H1 (cell line): ENCODE results near the gene SNX13. TPM values are rescaled to one million over a fixed set of nuclear protein-coding genes. Genes with fewer than 3 reads are reported as not detected.

Experiments used
- CTCF ChIA-PET: fragments of 300-600 bp; sonication (Branson Sonifier 250); formaldehyde crosslinking; loops from one replicate; lab custom pipeline; 2021; ENCODE audit not compliant: partially characterized antibody; lab: Charles Lee
- POLR2A ChIA-PET: fragments of 300-600 bp; sonication (Branson Sonifier 250); formaldehyde crosslinking; loops from one replicate; lab custom pipeline; 2021; ENCODE audit warnings: inconsistent platforms; ENCODE audit not compliant: partially characterized antibody; lab: Charles Lee
- DNase-seq, 2 experiments: peaks; one replicate each; pipeline versions ENCODE4 v3.0.0 to v3.0.0-alpha.2; 2010 to 2022; ENCODE audit warnings: low spot score in 2 of 2, low read depth in 1 of 2, mixed read lengths in 1 of 2
- FAIRE-seq: peaks from 2 replicates; lab custom pipeline; 2011; peaks lifted over from hg19 to GRCh38; lab: Jason Lieb, UNC
- H2AFZ ChIP-seq: 2 replicates; pipeline ENCODE4 v1.8.1; 2012; ENCODE audit warnings: low read length, inconsistent platforms
- H2AK5ac ChIP-seq: 2 replicates; pipeline ENCODE4 v1.6.1; 2013; ENCODE audit warnings: low read depth, low read length
- H2BK120ac ChIP-seq: replicated peaks from 2 replicates; pipeline ENCODE3; 2013; ENCODE audit warnings: low read depth, low read length, inconsistent platforms
- H2BK12ac ChIP-seq: 2 replicates; pipeline ENCODE4 v1.6.1; 2013; ENCODE audit warnings: low read depth, low read length
- H2BK15ac ChIP-seq: 2 replicates; pipeline ENCODE4 v1.6.1; 2013; ENCODE audit warnings: low read length
- H2BK20ac ChIP-seq: 2 replicates; pipeline ENCODE4 v1.6.1; 2013; ENCODE audit warnings: low read length
- H2BK5ac ChIP-seq: 2 replicates; pipeline ENCODE4 v1.6.1; 2013; ENCODE audit warnings: low read depth, low read length
- H3K14ac ChIP-seq: 2 replicates; pipeline ENCODE4 v1.6.1; 2013; ENCODE audit warnings: inconsistent platforms; ENCODE audit not compliant: insufficient read length
- H3K18ac ChIP-seq: 2 replicates; pipeline ENCODE4 v1.6.1; 2013; ENCODE audit warnings: low read length; ENCODE audit errors: extremely low read depth
- H3K23ac ChIP-seq: 2 replicates; pipeline ENCODE4 v1.6.1; 2013; ENCODE audit warnings: inconsistent platforms; ENCODE audit not compliant: insufficient read length
- H3K23me2 ChIP-seq: 2 replicates; pipeline ENCODE4 v1.6.1; 2013; ENCODE audit warnings: low read depth, low read length
- H3K27ac ChIP-seq: 2 replicates; pipeline ENCODE4 v1.6.1; 2011; ENCODE audit warnings: low read depth, low read length, inconsistent platforms
- H3K27me3 ChIP-seq, 4 experiments: replicated peaks in 1 of 4; 1 replicate in 1 of 4; 2 replicates in 3 of 4; pipeline versions ENCODE4 v1.6.1 to v1.8.1; 2011 to 2013; ENCODE audit warnings: low read length in 3 of 4, mild to moderate bottlenecking in 3 of 4, inconsistent platforms in 2 of 4, mixed read lengths in 2 of 4, moderate library complexity in 1 of 4; ENCODE audit not compliant: control insufficient read depth in 3 of 4, insufficient read depth in 3 of 4; ENCODE audit errors: extremely low read depth in 1 of 4
- H3K36me3 ChIP-seq, 4 experiments: 2 replicates each; pipeline versions ENCODE4 v1.6.1 to v1.8.1; 2011 to 2013; ENCODE audit warnings: mild to moderate bottlenecking in 4 of 4, low read length in 3 of 4, moderate library complexity in 2 of 4, control low read depth in 1 of 4, inconsistent platforms in 1 of 4; ENCODE audit not compliant: insufficient read depth in 4 of 4, control insufficient read depth in 2 of 4
- H3K4ac ChIP-seq: replicated peaks from 2 replicates; pipeline ENCODE3; 2013; ENCODE audit warnings: low read length, low read depth, mixed read lengths, inconsistent platforms; ENCODE audit not compliant: insufficient read length
- H3K4me1 ChIP-seq, 4 experiments: replicated peaks in 1 of 4; 1 replicate in 1 of 4; 2 replicates in 3 of 4; pipeline versions ENCODE4 v1.6.1 to v1.8.1; 2011 to 2013; ENCODE audit warnings: low read length in 3 of 4, inconsistent platforms in 2 of 4, mixed read lengths in 1 of 4; ENCODE audit not compliant: insufficient read depth in 4 of 4, control insufficient read depth in 3 of 4
- H3K4me2 ChIP-seq, 2 experiments: 2 replicates each; pipeline versions ENCODE4 v1.6.1 to v1.8.1; 2011 to 2013; ENCODE audit warnings: low read depth in 2 of 2, low read length in 2 of 2, control low read depth in 1 of 2, inconsistent platforms in 1 of 2, mild to moderate bottlenecking in 1 of 2; ENCODE audit not compliant: insufficient read depth in 1 of 2
- H3K4me3 ChIP-seq, 4 experiments: fragments of 200-600, 300-600 bp in 1 of 4; sonication (generic), shearing (Covaris generic), sonication (Bioruptor Twin) in 1 of 4; 2 replicates each; pipeline versions ENCODE4 v1.5.1 to v1.8.1; 2011 to 2016; ENCODE audit warnings: low read length in 4 of 4, low read depth in 3 of 4, control low read depth in 2 of 4, inconsistent platforms in 2 of 4, mild to moderate bottlenecking in 2 of 4, mixed read lengths in 1 of 4, moderate library complexity in 1 of 4; ENCODE audit not compliant: insufficient read depth in 2 of 4; ENCODE audit errors: extremely low read depth in 1 of 4
- H3K56ac ChIP-seq: replicated peaks from 2 replicates; pipeline ENCODE3; 2013; ENCODE audit warnings: low read depth, mild to moderate bottlenecking, mixed read lengths, low read length, inconsistent platforms; ENCODE audit not compliant: insufficient read length
- H3K79me1 ChIP-seq: 2 replicates; pipeline ENCODE4 v1.6.1; 2013; ENCODE audit warnings: low read depth, low read length, control low read depth
- H3K79me2 ChIP-seq, 2 experiments: 2 replicates each; pipeline versions ENCODE4 v1.6.1 to v1.8.1; 2012 to 2013; ENCODE audit warnings: low read length in 2 of 2, mild to moderate bottlenecking in 2 of 2, inconsistent platforms in 1 of 2; ENCODE audit not compliant: insufficient read depth in 2 of 2, control insufficient read depth in 1 of 2
- H3K9ac ChIP-seq, 4 experiments: replicated peaks in 1 of 4; 1 replicate in 1 of 4; 2 replicates in 3 of 4; pipeline versions ENCODE4 v1.6.1 to v1.8.1; 2011 to 2013; ENCODE audit warnings: low read depth in 3 of 4, low read length in 3 of 4, control low read depth in 2 of 4, mild to moderate bottlenecking in 2 of 4, moderate library complexity in 2 of 4, inconsistent platforms in 1 of 4; ENCODE audit errors: extremely low read depth in 1 of 4
- H3K9me3 ChIP-seq, 2 experiments: 2 replicates each; pipeline versions ENCODE4 v1.6.1 to v1.8.1; 2012 to 2013; ENCODE audit warnings: mild to moderate bottlenecking in 2 of 2, moderate library complexity in 2 of 2, control low read depth in 1 of 2, inconsistent platforms in 1 of 2, low read depth in 1 of 2, low read length in 1 of 2, mixed read lengths in 1 of 2; ENCODE audit not compliant: insufficient read depth in 2 of 2
- H4K20me1 ChIP-seq, 2 experiments: replicated peaks in 1 of 2; 2 replicates each; pipeline versions ENCODE3 to v1.8.1; 2011 to 2013; ENCODE audit warnings: inconsistent platforms in 2 of 2, low read length in 2 of 2, mild to moderate bottlenecking in 1 of 2; ENCODE audit not compliant: insufficient read depth in 2 of 2, control insufficient read depth in 1 of 2
- H4K5ac ChIP-seq: 2 replicates; pipeline ENCODE4 v1.6.1; 2013; ENCODE audit warnings: low read length, low read depth, mixed read lengths, inconsistent platforms; ENCODE audit not compliant: insufficient read length
- H4K8ac ChIP-seq: 2 replicates; pipeline ENCODE4 v1.8.0; 2013; ENCODE audit warnings: mild to moderate bottlenecking, moderate library complexity, low read length, inconsistent platforms; ENCODE audit not compliant: insufficient read depth; ENCODE audit errors: extremely low read depth
- H4K91ac ChIP-seq: replicated peaks from 2 replicates; pipeline ENCODE3; 2013; ENCODE audit warnings: low read length, mixed read lengths, inconsistent platforms; ENCODE audit not compliant: insufficient read length
- EP300 ChIP-seq, 2 experiments: IDR thresholded peaks; 1 replicate in 1 of 2; 2 replicates in 1 of 2; pipeline ENCODE4 v1.6.1; 2011 to 2012; ENCODE audit warnings: low read depth in 2 of 2, low read length in 2 of 2, mild to moderate bottlenecking in 2 of 2, borderline replicate concordance in 1 of 2, inconsistent platforms in 1 of 2, moderate library complexity in 1 of 2
- HDAC6 ChIP-seq: IDR thresholded peaks from one replicate; pipeline ENCODE4 v1.7.1; 2012; ENCODE audit warnings: low read depth, mild to moderate bottlenecking, inconsistent platforms, low read length, moderate library complexity
- POU5F1 ChIP-seq: IDR thresholded peaks from 2 replicates; pipeline ENCODE4 v1.6.1; 2011; ENCODE audit warnings: low read depth, mild to moderate bottlenecking, low read length, moderate library complexity
- SIN3A ChIP-seq, 2 experiments: IDR thresholded peaks in 1 of 2; conservative IDR thresholded peaks in 1 of 2; 2 replicates each; pipeline ENCODE4 v1.6.1; 2011 to 2012; ENCODE audit warnings: low read length in 2 of 2, improper control_type of control experiment in 1 of 2, low read depth in 1 of 2, mild to moderate bottlenecking in 1 of 2
- WGBS, 2 experiments: shearing (Covaris generic) in 1 of 2; methylation state at CpG; one replicate each; pipeline versions ENCODE4 v1.1.6 to v1.1.7; 2013 to 2015; ENCODE audit warnings: low lambda C conversion rate in 2 of 2, mixed read lengths in 2 of 2, inconsistent platforms in 1 of 2, low coverage in 1 of 2, missing lambda C conversion rate in 1 of 2; ENCODE audit not compliant: insufficient replicate concordance in 2 of 2, insufficient coverage in 1 of 2, insufficient read length in 1 of 2; ENCODE audit errors: extremely low coverage in 1 of 2, missing lambda C conversion rate in 1 of 2; 5-methylcytosine and 5-hydroxymethylcytosine counted together
- polyA plus RNA-seq, 7 experiments: library from polyadenylated mRNA; depleted of rRNA in 3 of 7; stranded (reverse) in 5 of 7; unstranded in 2 of 7; fragments of >200 nt in 5 of 7; fragments of 200-250 nt in 2 of 7; gene quantifications; 1 replicate in 5 of 7; 2 replicates in 1 of 7; 4 replicates in 1 of 7; pipeline versions ENCODE4 v1.2.1 to v1.2.3, GENCODE V29; 2011 to 2013; ENCODE audit warnings: missing spikeins in 2 of 7, mixed read lengths in 2 of 7
- total RNA-seq: library from RNA; stranded (reverse); fragmentation: NEBNext Ultra II Directional; extraction: Animal tissue kit (Norgen Biotek cat#: 25700); gene quantifications from 2 replicates; pipeline ENCODE4 v1.2.1, GENCODE V29; 2021

The SNX13 gene
- total and polyA plus RNA-seq, 2 of the 8 experiments (the other 6 are each of a cell fraction or from before 2014, with no cell fraction given) = 5.5 to 27.4 TPM

DNA sequence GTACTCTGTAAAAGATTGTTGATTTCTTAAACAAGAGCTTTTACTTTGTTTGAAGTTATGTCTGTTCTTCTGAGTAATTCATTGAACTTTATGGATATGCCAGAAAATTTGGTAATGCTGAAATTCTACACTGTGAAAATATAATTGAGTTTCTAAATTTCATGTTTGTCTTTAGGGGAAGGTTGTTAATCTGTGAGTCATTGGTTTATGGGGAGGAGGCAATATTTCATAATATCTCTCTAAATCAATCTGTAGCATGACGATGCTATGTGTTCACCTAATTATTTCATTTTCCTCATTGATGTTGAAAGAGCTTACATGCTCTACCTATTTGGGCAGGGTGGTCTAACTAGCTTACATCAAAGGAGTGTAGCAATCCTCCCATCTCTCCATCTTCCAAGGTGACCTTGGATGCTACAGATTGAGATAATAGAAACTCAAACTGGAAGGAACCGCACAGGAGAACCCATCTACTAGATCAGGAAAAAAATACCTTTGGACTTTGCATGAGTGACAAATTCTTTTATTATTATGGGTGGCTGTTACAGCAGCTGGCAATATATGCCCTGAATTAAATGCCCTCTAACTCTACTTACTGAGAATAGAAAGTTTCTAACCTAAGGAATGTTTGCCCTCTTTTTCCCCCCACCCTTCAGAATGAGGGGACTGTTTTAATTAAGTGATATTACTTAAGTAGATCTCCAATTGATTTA is 8.4 kb upstream of the SNX13 start:
- no peak overlapping the region for H2BK15ac ChIP-seq
- POLR2A ChIA-PET = no interaction called here
- no peak overlapping the region for H3K56ac ChIP-seq
- TF ChIP-seq POU5F1 (no peak), HDAC6 (no peak), SIN3A (conservative IDR thresholded peaks at IDR 0.05 in 1 of 2, IDR thresholded peaks at IDR 0.05 in 1 of 2; ENCODE audit: low read depth in 1 of 2, low read length in 2 of 2) (no peak), EP300 (IDR thresholded peaks at IDR 0.05; ENCODE audit: borderline replicate concordance in 1 of 2, low read depth in 2 of 2, low read length in 2 of 2) (no peak)

More for the DNA sequence above, 8.4 kb upstream of the SNX13 start:
- Histone ChIP-seq H3K14ac (no peak overlapping the region), H2AFZ (no peak overlapping the region), H2BK12ac (no peak overlapping the region), H2BK120ac (no peak overlapping the region), H4K20me1 (no peaks in the 10 kb centered on the region), H3K23ac (no peak overlapping the region), H2BK5ac (no peak overlapping the region), H3K27me3 (no peaks in the 10 kb centered on the region), H3K9ac (no peak overlapping the region), H3K4me3 (no peak overlapping the region), H2AK5ac (no peak overlapping the region), H2BK20ac (no peak overlapping the region), H3K4ac (no peak overlapping the region), H3K79me2 (no peaks in the 10 kb centered on the region), H3K79me1 (no peaks in the 10 kb centered on the region), H3K9me3 (no peaks in the 10 kb centered on the region), H4K91ac (no peak overlapping the region), H4K5ac (no peak overlapping the region), H3K4me1 (no peaks in the 10 kb centered on the region), H3K4me2 (no peak overlapping the region), H3K36me3 (no peaks in the 10 kb centered on the region), H4K8ac (no peak overlapping the region), H3K23me2 (no peaks in the 10 kb centered on the region), H3K18ac (no peak overlapping the region), H3K27ac (no peak overlapping the region)
- DNase-seq (no peak), FAIRE-seq (no peak)
- CTCF ChIA-PET = interaction anchor here (0.6 to 1.4 kb wide), 2 partner anchors 12 to 242 kb away, joined by 3 read pairs; no protein-coding TSS in a partner anchor
- WGBS, 2 experiments = 88% methylated on average over 2 of the region's 2 CpGs; no CpG with 5 or more reads in 1 of the 2 experiments
